ENCODE data around the gene PPP4R4.

PPP4R4 gene

DNA sequence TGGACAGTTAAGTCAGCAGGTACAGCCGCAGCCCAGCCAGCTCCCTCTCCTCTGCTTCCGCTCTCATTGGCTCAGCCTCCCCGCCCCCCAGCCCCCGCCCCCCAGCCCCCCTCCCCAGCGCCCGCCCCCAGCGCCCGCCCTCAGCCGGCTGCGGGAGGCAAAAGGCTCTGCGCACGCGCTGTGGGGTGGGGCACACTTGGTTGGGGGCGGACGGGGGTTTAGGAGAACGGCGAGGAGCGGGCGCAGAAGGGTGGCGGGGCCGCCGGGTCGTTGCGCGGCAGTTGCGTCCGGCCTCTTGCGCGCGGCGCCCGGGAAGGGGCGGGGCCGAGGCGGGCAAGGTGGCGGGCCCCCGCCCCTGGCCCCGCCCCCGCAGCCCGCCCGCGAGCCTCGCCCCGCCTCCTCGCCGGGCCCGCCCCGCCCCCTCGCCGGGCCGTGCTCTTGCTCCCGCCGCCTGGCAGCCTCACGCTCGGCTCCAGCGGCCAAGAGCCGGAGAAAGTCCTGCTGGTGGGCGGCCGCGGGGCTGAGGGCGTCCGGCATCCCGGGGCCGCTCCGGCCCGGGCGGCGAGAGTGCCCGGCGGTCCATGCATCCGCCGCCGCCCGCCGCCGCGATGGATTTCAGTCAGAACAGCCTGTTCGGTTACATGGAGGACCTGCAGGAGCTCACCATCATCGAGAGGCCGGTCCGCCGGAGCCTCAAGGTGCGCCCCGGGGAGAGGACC is at the start of gene PPP4R4:
TSS of gene PPP4R4 (plus strand) at position 438 of the 719 bp plus-strand sequence. CDS start at position 582, 144 bp downstream.
- peak; percentile 91 for DNase-seq

DNA sequence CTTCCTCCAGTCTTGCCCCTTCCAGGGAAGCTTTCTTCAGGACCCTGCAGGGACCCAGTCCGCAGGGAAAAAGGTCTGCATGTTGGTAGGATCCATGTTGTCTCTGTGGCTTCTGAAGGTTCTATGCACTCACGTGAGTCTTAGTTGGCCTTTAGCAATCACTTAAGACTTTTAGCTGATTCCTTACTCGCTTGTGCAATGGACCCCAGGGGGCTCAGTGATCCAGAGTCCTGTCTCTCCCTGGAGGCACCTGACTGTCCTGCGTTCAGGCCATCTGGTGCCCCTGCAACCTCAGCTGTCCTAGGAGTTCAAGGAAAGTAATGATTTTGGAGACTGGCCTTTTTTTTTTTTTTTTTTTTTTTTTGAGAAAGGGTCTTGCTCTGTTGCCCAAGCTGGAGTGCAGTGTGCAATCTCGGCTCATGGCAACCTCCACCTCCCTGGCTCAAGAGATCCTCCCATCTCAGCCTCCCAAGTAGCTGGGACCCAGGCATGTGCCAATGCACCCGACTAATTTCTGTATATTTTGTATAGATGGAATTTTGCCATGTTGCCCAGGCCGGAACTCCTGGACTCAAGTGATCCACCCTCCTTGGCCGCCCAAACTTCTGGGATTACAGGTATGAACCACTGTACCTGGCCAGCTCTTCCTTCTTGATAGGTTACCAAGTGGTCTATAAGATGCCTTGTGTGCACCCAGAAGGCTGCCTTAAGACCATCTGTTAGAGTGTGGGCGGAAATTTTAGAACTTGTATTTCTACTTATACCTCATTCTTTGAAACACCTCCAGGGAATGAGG is 49.3 kb upstream of the PPP4R4 start:
- DNase-seq = no peak

- DNase-seq = no peak
Measured at GRCh38 chr14:94125659-94126418, 48.3 kb upstream of the PPP4R4 start.

GRCh38 chr14:94126419-94126677 is 47.8 kb upstream of the PPP4R4 start:
- DNase-seq = no peak

DNA sequence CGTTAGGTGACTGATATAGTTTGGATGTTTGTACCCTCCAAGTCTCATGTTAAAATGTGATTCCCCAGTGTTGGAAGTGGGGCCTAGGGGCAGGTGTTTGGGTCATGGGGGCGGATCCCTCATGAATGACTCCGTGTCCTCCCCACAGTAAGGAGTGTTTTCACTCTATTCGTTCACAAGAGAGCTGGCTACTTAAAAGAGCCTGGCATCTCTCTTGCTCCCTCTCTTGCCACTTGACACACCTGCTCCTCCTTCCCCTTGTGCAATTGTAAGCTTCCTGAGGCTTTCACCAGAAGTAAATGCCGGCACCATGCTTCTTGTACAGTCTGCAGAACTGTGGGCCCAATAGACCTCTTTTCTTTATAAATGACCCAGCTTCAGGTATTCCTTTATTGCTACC is 47.3 kb upstream of the PPP4R4 start:
- no peak for DNase-seq

GRCh38 chr14:94127330-94127729 is 46.8 kb upstream of the PPP4R4 start:
- no peak for DNase-seq

GRCh38 chr14:94128216-94128839 is 45.8 kb upstream of the PPP4R4 start:
- DNase-seq = no peak

DNA sequence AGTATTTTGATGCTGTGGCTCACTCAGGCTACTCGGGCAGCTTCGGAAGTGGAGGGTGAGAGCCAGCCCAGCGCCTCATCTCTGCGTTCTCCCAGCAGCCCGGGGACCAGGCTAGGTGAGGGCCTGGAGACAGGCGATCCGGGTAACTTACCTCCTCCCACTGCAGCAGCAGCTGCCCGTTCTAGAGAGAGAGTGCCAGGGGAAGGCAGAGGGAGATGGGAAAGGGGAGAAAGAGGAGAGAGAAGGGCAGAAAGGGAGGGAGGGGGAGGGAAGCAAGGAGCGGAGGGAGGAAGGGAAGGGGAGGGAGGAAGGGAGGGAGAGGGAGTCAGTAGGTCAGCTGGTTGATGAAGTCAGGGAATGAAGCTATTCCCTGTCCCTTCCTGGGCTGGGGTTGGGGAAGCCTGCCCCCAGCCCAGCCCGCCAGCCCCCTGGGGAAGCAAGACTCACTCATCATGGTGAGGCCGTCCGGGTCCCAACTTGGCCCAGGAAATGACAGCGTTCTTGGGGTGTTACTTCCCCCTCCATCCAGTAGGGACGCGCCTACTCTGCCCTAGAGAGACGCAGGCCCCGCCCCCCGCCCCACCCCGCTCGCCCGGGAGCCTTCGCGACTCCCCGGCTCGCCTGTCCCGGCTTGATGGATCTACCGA is 44.9 kb upstream of the PPP4R4 start, which contains the start of gene IFI27L2:
TSS of gene IFI27L2 (minus strand) at position 494 of the 647 bp plus-strand sequence. CDS start at position 454, 40 bp downstream.
- DNase-seq = peak; percentile 81

GRCh38 chr14:94129758-94130414 is 44.2 kb upstream of the PPP4R4 start:
- DNase-seq = peak; percentile 32

DNA sequence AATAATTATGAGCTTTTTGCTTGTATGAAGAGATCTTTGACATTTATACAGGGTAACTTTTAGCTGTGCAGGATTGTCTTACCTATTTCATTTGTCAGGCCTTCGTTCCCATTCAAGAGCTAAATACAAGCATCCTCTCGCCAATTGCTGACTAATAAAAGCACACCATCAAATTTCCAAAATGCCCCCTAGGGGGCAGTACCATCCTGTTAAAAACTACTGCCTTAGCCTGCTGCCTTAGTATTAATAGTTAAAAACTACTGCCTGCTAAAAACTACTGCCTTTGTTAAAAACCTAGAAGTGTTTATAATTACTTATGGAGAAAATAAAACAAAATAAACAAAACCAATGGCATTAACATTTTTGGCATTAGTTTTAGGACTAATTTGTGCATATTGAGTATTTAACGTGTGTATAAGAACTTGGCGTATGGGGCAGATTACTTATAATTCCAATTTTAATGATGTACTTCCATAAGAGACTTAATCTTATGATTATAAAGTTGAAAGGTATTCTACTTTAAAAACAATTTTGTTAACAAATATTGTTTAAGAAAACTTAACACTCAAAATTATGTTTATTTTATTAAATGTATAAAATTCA is 41.7 kb upstream of the PPP4R4 start:
- DNase-seq = peak; percentile 80

- no peak for DNase-seq
Measured at GRCh38 chr14:94135476-94135875, 38.6 kb upstream of the PPP4R4 start.

GRCh38 chr14:94136575-94137331 is 37.4 kb upstream of the PPP4R4 start:
- DNase-seq = peak; percentile 87

- DNase-seq = no peak
Measured at GRCh38 chr14:94138251-94138650, 35.9 kb upstream of the PPP4R4 start.

DNA sequence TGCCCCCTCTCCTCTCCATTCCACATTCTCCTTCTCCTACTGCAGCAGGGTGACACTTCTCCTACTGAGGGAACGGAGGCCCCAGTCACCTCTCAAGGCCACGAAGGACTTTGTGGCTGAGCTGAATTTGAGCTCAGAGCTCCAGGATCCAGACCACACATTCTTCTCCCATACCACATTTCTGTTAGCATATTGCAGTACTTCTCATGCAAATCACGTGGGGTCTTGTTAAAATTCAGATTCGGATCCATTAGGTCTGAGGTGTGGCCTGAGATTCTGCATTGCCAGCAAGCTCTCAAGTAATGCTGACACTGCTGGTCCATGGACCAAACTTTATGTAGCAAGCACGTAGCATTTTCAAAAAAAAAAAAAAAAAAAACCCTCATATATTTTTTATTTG is 35.1 kb upstream of the PPP4R4 start:
- no peak for DNase-seq

DNA sequence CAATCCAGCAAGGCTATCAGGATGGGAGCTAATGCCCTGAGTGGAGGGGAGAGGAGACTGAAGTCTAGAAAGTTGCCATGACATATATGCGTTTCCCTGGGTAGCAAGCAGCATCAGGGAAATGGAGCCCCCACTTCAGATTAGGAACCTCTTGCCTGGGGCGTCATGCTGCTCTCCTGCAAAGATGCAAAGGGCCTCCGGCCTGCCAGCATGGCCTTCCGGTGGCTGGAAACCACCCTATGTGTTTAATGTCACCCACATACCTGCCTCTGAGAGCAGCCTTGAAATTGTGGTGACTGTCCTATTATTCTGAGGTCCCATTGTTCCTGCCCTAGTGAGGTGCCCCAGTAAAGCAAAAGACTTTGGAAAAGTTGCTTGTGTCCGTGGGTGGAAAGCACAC is 34.7 kb upstream of the PPP4R4 start:
- no peak for DNase-seq

DNA sequence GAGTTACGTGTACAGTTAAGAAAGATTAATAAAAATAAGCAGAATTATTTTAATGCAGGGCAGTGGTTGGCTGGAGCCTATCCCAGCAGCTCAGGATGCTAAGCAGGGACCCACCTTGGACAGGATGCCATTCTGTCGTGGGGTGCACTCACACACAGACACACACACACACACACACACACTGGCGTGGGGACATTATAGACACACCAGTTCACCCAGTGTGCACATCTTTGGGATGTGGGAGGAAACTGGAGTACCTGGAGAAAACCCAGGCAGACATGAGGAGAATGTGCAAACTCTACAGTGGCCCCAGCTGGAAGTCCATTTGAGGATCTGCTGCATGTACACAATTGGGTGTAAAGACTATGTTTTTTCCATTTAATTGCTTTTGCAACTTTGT is 31.9 kb upstream of the PPP4R4 start:
- DNase-seq = no peak

GRCh38 chr14:94142836-94143235 is 31.3 kb upstream of the PPP4R4 start:
- DNase-seq = no peak

- peak; percentile 18 for DNase-seq
Measured at GRCh38 chr14:94143239-94143638, 30.9 kb upstream of the PPP4R4 start.

GRCh38 chr14:94143711-94144110 is 30.4 kb upstream of the PPP4R4 start:
- no peak for DNase-seq

GRCh38 chr14:94144765-94145164 is 29.4 kb upstream of the PPP4R4 start:
- no peak for DNase-seq

All from activated CD4-positive, alpha-beta T cell treated with anti-CD3 and anti-CD28 coated beads, Interleukin-10, Interleukin-2, amounts not matched to agents 100 ng/mL and 50 ng/mL, durations not matched to agents 16 hours and 8 hours (primary cell).